NCI-H128 (cell line): ENCODE results near the gene PSAPL1.

ENCODE experiments used
- DNase-seq: peaks from one replicate; lab custom pipeline; 2025; ENCODE audit not compliant: unreplicated experiment; lab: John Stamatoyannopoulos, UW

PSAPL1 gene

DNA sequence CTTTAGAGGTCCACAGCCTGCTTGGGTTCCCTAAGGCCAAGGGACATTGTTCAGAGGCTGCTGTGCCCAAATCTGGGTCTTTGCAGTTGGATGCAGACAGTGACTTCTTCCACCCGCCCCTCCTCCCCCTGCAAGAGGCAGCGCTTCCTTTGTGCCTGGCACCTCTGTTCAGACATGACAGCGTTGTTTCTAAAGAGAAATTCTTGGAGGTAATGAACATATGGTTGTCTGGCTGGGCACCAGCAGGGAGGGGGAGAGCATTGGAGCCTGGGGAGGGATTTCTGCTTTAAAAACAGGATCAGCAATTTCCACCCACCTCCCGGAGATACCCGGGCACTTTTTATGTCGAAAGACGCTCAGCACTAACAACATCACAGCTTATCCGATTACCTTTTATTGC, 51.5 kb downstream of the PSAPL1 start:
- DNase-seq = no peak

- no peak for DNase-seq
Measured at GRCh38 chr4:7382634-7383014, 52.1 kb downstream of the PSAPL1 start.

DNA sequence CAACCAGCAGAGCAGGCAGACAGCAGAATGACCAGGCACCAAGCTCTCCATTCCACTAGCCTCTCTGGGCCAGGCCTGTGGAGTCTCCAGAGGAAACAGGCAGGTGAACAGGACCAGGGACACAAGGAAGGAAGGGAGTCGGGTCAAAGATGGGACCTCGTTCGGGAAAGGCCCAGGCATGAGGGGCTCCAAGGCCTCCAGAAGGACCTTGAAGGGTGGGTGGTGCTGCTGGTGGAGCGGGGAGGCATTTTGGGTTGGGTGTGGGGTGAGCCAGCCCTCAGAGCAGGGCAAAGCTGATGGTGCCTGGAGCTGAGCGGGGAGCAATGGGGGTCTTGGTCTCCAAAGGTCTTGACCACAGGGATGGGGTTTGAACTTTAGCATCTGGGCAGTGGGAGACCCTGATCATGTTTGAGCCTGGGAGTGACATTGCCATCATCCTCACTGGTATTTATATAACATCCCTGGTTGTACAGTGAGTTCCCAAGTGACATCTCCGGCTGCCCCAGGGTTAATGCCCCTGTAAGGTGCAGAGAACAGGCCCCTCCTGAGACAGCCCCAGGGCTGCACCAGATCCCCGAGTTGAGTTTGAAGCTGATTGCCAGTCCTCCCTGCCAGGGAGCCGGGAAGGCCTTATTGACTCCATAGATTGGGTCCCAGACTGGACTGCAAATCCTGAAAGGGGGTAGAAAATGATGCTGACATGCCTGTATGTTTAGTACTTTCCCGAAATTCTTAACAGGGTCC, 52.7 kb downstream of the PSAPL1 start:
- DNase-seq = no peak

- no peak for DNase-seq
Measured at GRCh38 chr4:7381221-7381889, 53.4 kb downstream of the PSAPL1 start.
